ENCODE results near the gene ENAM.

Gene ENAM

GRCh38 chr4:70608324-70608723, 20.2 kb upstream of the ENAM start:
- TF ChIP-seq TEAD4 (IDR thresholded peaks at IDR 0.05) (no peak), NFIC (IDR thresholded peaks at IDR 0.05) (no peak), FOXM1 (IDR thresholded peaks at IDR 0.05; ENCODE audit: borderline replicate concordance, low read depth) (no peak), YY1 (IDR thresholded peaks at IDR 0.05; ENCODE audit: low read depth) (no peak), ZBTB7A (IDR thresholded peaks at IDR 0.05; ENCODE audit: low read depth) (no peak), CEBPB (IDR thresholded peaks at IDR 0.05) (no peak), TCF12 (IDR thresholded peaks at IDR 0.05; ENCODE audit: low read depth) (no peak), USF1 (IDR thresholded peaks at IDR 0.05) (no peak), REST (IDR thresholded peaks at IDR 0.05; ENCODE audit: low read depth) (no peak), EGR1 (IDR thresholded peaks at IDR 0.05) (no peak), MAX (IDR thresholded peaks at IDR 0.05) (no peak), EP300 (IDR thresholded peaks at IDR 0.05; ENCODE audit: borderline replicate concordance) (no peak), TAF1 (IDR thresholded peaks at IDR 0.05; ENCODE audit: low read depth) (no peak), CREB1 (IDR thresholded peaks at IDR 0.05; ENCODE audit: low read depth) (no peak), RAD21 (IDR thresholded peaks at IDR 0.05; ENCODE audit: low read depth) (no peak)

GRCh38 chr4:70613306-70614183, 15.0 kb upstream of the ENAM start:
- TF ChIP-seq NFIC (IDR thresholded peaks at IDR 0.05) (no peak), USF1 (IDR thresholded peaks at IDR 0.05) (no peak), RAD21 (IDR thresholded peaks at IDR 0.05; ENCODE audit: low read depth) (no peak), TCF12 (IDR thresholded peaks at IDR 0.05; ENCODE audit: low read depth) (no peak), TAF1 (IDR thresholded peaks at IDR 0.05; ENCODE audit: low read depth) (no peak), CREB1 (IDR thresholded peaks at IDR 0.05; ENCODE audit: low read depth) (no peak)

- TF ChIP-seq EGR1 (IDR thresholded peaks at IDR 0.05) (no peak), USF1 (IDR thresholded peaks at IDR 0.05) (no peak), EP300 (IDR thresholded peaks at IDR 0.05; ENCODE audit: borderline replicate concordance) (no peak), YY1 (IDR thresholded peaks at IDR 0.05; ENCODE audit: low read depth) (no peak), CEBPB (IDR thresholded peaks at IDR 0.05) (no peak), MAX (IDR thresholded peaks at IDR 0.05) (no peak), NFIC (IDR thresholded peaks at IDR 0.05) (no peak), TCF12 (IDR thresholded peaks at IDR 0.05; ENCODE audit: low read depth) (no peak), TEAD4 (IDR thresholded peaks at IDR 0.05) (no peak), REST (IDR thresholded peaks at IDR 0.05; ENCODE audit: low read depth) (no peak), TAF1 (IDR thresholded peaks at IDR 0.05; ENCODE audit: low read depth) (no peak), RAD21 (IDR thresholded peaks at IDR 0.05; ENCODE audit: low read depth) (no peak), FOXM1 (IDR thresholded peaks at IDR 0.05; ENCODE audit: borderline replicate concordance, low read depth) (no peak), ZBTB7A (IDR thresholded peaks at IDR 0.05; ENCODE audit: low read depth) (no peak), CREB1 (IDR thresholded peaks at IDR 0.05; ENCODE audit: low read depth) (no peak)
Observed at GRCh38 chr4:70614184-70614555, 14.4 kb upstream of the ENAM start.

GRCh38 chr4:70619288-70619687, 9.3 kb upstream of the ENAM start:
- TF ChIP-seq FOXM1 (IDR thresholded peaks at IDR 0.05; ENCODE audit: borderline replicate concordance, low read depth) = no peak
- no peak for TF ChIP-seq RAD21 (IDR thresholded peaks at IDR 0.05; ENCODE audit: low read depth)
- TF ChIP-seq NFIC (IDR thresholded peaks at IDR 0.05) = no peak

GRCh38 chr4:70619778-70620177, 8.8 kb upstream of the ENAM start:
- TF ChIP-seq CEBPB (IDR thresholded peaks at IDR 0.05) (no peak), TEAD4 (IDR thresholded peaks at IDR 0.05) (no peak), EGR1 (IDR thresholded peaks at IDR 0.05) (no peak), FOXM1 (IDR thresholded peaks at IDR 0.05; ENCODE audit: borderline replicate concordance, low read depth) (no peak), USF1 (IDR thresholded peaks at IDR 0.05) (no peak), NFIC (IDR thresholded peaks at IDR 0.05) (no peak)
